OCI-LY1 (cell line): Measurements from ENCODE around the gene CLIC1.

Experiments used
- CTCF ChIP-seq: fragments of 200-600 bp; sonication (generic), shearing (Covaris generic); IDR thresholded peaks from 2 replicates; pipeline ENCODE4 v1.5.1; 2017; ENCODE audit warnings: mild to moderate bottlenecking, antibody characterized with exemption, low read length, moderate library complexity, mixed read lengths
- EZH2 ChIP-seq: fragments of 200-600 bp; sonication (generic), shearing (Covaris generic); IDR thresholded peaks from 2 replicates; pipeline ENCODE4 v1.8.0; 2017; ENCODE audit warnings: borderline replicate concordance, mixed run types, mild to moderate bottlenecking, antibody characterized with exemption, low read length, moderate library complexity, mixed read lengths

GRCh38 chr6:31687321-31687720 is 49.0 kb downstream of the CLIC1 start:
- no peak for TF ChIP-seq CTCF
- TF ChIP-seq EZH2: no peak
